Measurements from ENCODE around the gene MT1E.

The MT1E gene

DNA sequence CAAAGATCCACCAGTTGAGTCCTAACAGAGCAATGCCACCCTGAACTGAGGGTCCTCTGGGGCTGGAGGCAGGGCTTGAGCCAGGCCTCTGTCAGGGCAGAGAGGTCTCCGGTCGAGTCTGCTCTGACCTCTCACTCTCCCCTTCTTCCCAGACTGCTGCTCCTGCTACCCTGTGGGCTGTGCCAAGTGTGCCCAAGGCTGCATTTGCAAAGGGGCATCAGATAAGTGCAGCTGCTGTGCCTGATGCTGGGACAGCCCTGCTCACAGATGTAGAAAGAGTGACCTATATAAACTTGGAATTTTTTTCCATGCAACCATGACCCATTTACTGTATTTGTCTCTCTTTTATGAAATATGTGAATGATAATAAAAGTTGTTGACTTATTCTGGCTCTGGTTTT is 23.7 kb downstream of the MT1E start:
- no peaks in the 10 kb centered on the region for H3K36me3 ChIP-seq (ENCODE audit: control insufficient read depth, insufficient read depth, low read length)
- H3K4me1 ChIP-seq (ENCODE audit: control insufficient read depth, insufficient read depth, low read length, poor library complexity, severe bottlenecking), result no peaks in the 10 kb centered on the region
- no peaks in the 10 kb centered on the region for H3K9me3 ChIP-seq (ENCODE audit: control insufficient read depth, low read length)
- no peak overlapping the region for H3K4me3 ChIP-seq (ENCODE audit: extremely low read depth, insufficient read depth, low read length, poor library complexity, severe bottlenecking)
- no peak overlapping the region for H3K27ac ChIP-seq (ENCODE audit: low read depth, low read length, severe bottlenecking)
- WGBS, 2 experiments (ENCODE audit: insufficient coverage in 2 of 2), result 100% methylated on average over 2 of the region's 2 CpGs; no CpG with 5 or more reads in 1 of the 2 experiments

DNA sequence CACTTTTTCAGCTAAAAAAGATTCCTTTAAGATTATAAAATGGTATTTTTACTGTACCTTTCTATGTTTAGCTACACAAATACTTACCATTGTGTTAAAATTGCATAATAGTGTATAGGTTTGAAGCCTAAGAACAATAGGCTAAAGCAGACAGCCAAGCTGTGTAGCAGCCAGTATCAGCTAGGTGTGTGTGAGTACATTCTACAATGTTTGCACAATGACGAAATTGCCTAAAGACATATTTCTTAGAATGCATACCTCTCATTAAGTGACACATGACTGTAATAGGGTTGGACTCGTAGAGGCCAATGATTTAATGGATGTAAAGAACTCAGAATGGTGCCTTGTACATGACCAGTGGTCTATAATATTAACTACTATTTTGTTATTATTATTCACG is 24.2 kb downstream of the MT1E start:
- Histone ChIP-seq H3K4me1 (ENCODE audit: control insufficient read depth, insufficient read depth, low read length, poor library complexity, severe bottlenecking) (no peaks in the 10 kb centered on the region), H3K4me3 (ENCODE audit: extremely low read depth, insufficient read depth, low read length, poor library complexity, severe bottlenecking) (no peak overlapping the region), H3K36me3 (ENCODE audit: control insufficient read depth, insufficient read depth, low read length) (no peaks in the 10 kb centered on the region), H3K9me3 (ENCODE audit: control insufficient read depth, low read length) (no peaks in the 10 kb centered on the region), H3K27ac (ENCODE audit: low read depth, low read length, severe bottlenecking) (no peak overlapping the region)
- WGBS, 2 experiments (ENCODE audit: insufficient coverage in 2 of 2), result no CpG with 5 or more reads among the region's 3 CpGs

DNA sequence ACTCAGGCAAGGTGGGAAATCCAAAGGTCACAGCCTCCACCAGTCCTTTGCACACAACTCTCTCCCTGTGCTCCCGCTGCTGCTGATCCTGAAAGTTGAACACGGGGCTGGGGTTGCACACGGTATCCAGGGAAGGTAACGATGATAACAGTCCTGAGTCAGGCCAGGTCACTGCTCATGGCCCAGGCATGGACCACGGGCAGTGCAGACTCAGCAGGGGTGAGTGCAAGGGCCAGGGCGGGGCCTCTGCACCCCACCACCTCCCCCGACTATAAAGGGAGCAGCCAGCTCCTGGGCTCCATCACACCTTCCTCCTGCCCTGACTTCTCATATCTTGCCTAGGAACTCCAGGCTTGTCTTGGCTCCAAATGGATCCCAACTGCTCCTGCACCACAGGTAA is 26.0 kb downstream of the MT1E start, which contains the start of gene MT1B:
MT1B (plus strand) TSS at position 301 of the 400 bp plus-strand sequence; CDS start at position 369, 68 bp downstream.
- Histone ChIP-seq H3K9me3 (ENCODE audit: control insufficient read depth, low read length) (no peaks in the 10 kb centered on the region), H3K27ac (ENCODE audit: low read depth, low read length, severe bottlenecking) (no peak within 1 kb of the TSS), H3K4me3 (ENCODE audit: extremely low read depth, insufficient read depth, low read length, poor library complexity, severe bottlenecking) (no peak within 1 kb of the TSS), H3K36me3 (ENCODE audit: control insufficient read depth, insufficient read depth, low read length) (no peaks in the 10 kb centered on the region), H3K4me1 (ENCODE audit: control insufficient read depth, insufficient read depth, low read length, poor library complexity, severe bottlenecking) (no peaks in the 10 kb centered on the region)
- WGBS, 2 experiments (ENCODE audit: insufficient coverage in 2 of 2), result 84 to 88% methylated on average over 3 to 6 of the region's 7 CpGs

DNA sequence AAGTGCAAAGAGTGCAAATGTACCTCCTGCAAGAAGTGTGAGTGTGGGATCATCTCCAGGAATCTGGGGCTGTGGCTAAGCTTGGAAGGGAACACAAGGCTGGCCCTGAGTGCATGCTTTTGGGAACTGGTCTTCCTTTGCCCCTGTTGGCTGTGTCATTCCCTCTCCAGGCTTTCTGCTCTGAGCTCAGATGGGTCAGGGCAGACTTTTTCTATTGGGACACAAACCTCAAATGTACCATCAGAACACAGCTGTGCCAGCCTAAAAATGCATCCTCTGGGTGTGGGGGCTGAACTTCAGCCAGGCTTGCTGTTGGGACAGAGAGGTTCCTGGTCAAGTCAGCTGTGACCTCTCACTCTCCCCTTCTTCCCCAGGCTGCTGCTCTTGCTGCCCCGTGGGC is 27.0 kb downstream of the MT1E start:
- 80 to 83% methylated on average over 1 of the region's 1 CpG for WGBS, 2 experiments (ENCODE audit: insufficient coverage in 2 of 2)
- H3K4me3 ChIP-seq (ENCODE audit: extremely low read depth, insufficient read depth, low read length, poor library complexity, severe bottlenecking), result no peak overlapping the region
- no peaks in the 10 kb centered on the region for H3K9me3 ChIP-seq (ENCODE audit: control insufficient read depth, low read length)
- no peak overlapping the region for H3K27ac ChIP-seq (ENCODE audit: low read depth, low read length, severe bottlenecking)
- H3K36me3 ChIP-seq (ENCODE audit: control insufficient read depth, insufficient read depth, low read length), result no peaks in the 10 kb centered on the region
- no peaks in the 10 kb centered on the region for H3K4me1 ChIP-seq (ENCODE audit: control insufficient read depth, insufficient read depth, low read length, poor library complexity, severe bottlenecking)

DNA sequence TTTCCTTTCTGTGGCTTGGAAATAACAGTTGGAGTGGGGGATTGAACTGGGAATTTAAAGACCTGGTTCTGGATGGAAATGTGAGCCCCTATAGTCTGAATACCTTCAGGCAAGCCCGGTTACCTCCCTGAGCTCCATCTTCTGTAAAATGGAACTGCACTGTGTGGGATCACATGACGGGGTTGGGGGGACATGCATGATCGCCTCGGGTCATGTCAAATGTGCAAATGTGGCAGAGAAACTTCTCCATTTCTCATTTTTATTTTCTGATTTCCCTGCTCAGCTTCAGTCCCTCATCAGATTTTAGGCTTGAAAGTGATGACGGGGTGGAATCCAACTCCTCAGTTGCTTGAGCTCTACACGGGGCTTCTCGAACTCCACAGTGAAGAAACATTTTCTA is 27.6 kb downstream of the MT1E start:
- 97 to 100% methylated on average over 5 of the region's 7 CpGs for WGBS, 2 experiments (ENCODE audit: insufficient coverage in 2 of 2)

DNA sequence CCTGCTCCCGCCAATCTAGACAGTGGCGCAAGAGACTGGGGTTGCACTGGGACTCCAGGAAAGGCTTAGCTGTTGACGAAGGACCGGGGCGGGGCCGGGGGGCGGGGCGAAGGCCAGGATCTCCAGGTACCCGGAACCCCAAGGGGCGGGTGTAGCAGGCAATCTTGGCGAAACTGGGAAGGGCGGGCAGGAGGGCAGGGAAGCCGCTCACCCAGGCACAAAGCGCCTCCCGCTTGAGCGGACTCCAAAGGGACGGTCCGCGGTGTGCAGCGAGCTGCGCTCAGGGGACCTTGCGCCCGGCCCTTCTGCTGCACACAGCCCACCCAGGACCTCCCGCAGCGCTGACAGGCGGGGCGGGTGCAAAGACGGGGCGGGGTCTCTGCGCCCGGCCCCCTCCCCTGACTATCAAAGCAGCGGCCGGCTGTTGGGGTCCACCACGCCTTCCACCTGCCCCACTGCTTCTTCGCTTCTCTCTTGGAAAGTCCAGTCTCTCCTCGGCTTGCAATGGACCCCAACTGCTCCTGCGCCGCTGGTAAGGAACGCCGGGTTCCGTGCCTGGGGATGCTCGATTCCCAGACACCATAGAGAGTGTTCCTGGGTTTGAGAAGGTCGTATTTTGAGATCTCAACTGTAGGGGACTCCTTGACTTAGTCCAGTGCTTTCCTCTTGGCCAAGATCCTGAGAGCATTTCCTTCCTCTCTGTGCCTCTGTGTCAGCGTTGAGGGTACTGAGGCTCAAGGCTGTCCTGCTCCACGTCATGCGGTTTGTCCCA is 32.2 kb downstream of the MT1E start, which contains the start of gene MT1F:
MT1F (plus strand) TSS at position 405 of the 772 bp plus-strand sequence; CDS start at position 505, 100 bp downstream.
- H3K36me3 ChIP-seq (ENCODE audit: control insufficient read depth, insufficient read depth, low read length), result no peaks in the 10 kb centered on the region
- no peak within 1 kb of the TSS for H3K27ac ChIP-seq (ENCODE audit: low read depth, low read length, severe bottlenecking)
- peak within 1 kb of the TSS; percentile 39 for H3K4me3 ChIP-seq (ENCODE audit: extremely low read depth, insufficient read depth, low read length, poor library complexity, severe bottlenecking)
- H3K9me3 ChIP-seq (ENCODE audit: control insufficient read depth, low read length), result no peaks in the 10 kb centered on the region
- WGBS, 2 experiments (ENCODE audit: insufficient coverage in 2 of 2), result 3 to 4% methylated on average over 45 to 46 of the region's 46 CpGs
- H3K4me1 ChIP-seq (ENCODE audit: control insufficient read depth, insufficient read depth, low read length, poor library complexity, severe bottlenecking), result no peaks in the 10 kb centered on the region

More for the DNA sequence above, 27.6 kb downstream of the MT1E start:
- no peaks in the 10 kb centered on the region for H3K36me3 ChIP-seq (ENCODE audit: control insufficient read depth, insufficient read depth, low read length)
- H3K4me3 ChIP-seq (ENCODE audit: extremely low read depth, insufficient read depth, low read length, poor library complexity, severe bottlenecking), result no peak overlapping the region
- H3K4me1 ChIP-seq (ENCODE audit: control insufficient read depth, insufficient read depth, low read length, poor library complexity, severe bottlenecking), result no peaks in the 10 kb centered on the region
- H3K9me3 ChIP-seq (ENCODE audit: control insufficient read depth, low read length), result no peaks in the 10 kb centered on the region
- no peak overlapping the region for H3K27ac ChIP-seq (ENCODE audit: low read depth, low read length, severe bottlenecking)

DNA sequence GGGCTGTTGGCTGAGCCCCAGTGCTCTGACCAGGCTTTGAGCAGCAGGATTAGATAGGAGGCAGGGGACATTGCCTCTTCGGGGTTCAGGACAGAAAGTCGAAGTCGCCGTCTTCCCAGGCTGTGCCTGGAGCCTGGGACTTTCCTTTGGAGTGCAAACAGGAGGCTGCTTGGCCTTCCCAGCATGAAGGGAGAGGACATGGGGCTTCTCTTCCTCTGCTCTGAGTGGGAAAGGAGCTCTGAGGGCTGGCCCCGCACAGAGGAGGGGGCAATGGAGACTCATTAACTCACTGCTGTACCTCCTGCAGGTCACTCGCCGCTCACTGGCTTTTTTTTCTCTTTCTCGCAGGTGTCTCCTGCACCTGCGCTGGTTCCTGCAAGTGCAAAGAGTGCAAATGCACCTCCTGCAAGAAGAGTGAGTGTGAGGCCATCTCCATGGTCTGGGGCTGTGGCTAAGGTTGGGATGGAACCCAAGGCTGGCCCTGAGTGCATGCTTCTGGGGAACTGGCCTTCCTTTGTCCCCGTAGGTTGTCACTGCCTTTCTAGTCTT is 32.8 kb downstream of the MT1E start:
- no peaks in the 10 kb centered on the region for H3K4me1 ChIP-seq (ENCODE audit: control insufficient read depth, insufficient read depth, low read length, poor library complexity, severe bottlenecking)
- 25 to 36% methylated on average over 8 to 9 of the region's 10 CpGs for WGBS, 2 experiments (ENCODE audit: insufficient coverage in 2 of 2)
- H3K4me3 ChIP-seq (ENCODE audit: extremely low read depth, insufficient read depth, low read length, poor library complexity, severe bottlenecking), result no peak overlapping the region

DNA sequence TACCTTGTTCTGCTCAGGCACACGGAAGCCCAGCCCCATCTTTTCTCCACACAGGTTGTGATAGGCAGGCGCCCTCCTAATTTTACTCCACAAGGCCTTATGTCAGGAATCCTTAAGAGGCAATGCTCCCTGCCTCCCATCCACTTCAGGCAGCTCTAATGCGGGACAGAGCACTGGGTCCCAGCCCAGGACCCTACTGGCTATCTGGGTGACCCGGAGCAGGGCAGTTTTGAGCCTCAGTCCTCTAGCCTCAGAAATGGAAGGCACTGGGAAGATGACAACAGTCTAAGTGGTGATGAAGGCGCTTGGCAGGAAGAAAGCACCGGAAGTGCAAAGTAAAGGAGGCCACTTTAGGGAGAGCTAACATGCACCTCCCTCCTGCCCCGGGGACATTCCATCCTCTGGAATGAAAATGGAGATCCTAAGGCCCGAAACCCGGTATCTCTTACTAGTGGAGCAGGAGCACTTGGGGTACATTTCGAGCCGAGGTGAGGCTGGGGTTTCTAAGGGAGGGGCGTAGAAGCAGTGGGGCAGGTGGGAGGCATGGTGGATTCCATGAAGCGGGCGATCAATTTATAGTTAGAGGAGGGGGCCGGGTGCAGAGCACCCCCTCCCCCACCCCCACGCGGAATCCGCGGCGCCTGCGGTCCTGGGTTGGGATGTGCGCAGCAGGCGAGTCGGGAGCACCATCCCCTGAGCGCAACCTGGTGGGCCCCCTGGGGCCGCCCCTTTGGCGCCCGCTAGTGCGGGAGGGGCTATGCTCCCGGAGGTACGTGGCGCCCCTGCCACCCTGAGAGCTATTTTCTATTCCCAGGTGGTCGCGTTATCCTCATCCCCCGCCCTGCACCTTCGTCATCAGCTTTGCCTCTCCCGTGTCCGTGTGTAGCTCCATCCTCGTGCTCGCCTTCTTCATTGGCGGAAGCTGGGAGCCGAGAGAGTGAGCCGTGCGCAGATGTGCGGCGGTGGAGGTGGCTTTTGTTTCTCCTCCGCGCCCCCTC is 37.1 kb downstream of the MT1E start:
- H3K36me3 ChIP-seq (ENCODE audit: control insufficient read depth, insufficient read depth, low read length), result no peaks in the 10 kb centered on the region
- WGBS, 2 experiments (ENCODE audit: insufficient coverage in 2 of 2), result 16 to 17% methylated on average over 34 to 44 of the region's 48 CpGs
- H3K4me1 ChIP-seq (ENCODE audit: control insufficient read depth, insufficient read depth, low read length, poor library complexity, severe bottlenecking), result no peaks in the 10 kb centered on the region
- H3K27ac ChIP-seq (ENCODE audit: low read depth, low read length, severe bottlenecking), result no peak overlapping the region
- H3K4me3 ChIP-seq (ENCODE audit: extremely low read depth, insufficient read depth, low read length, poor library complexity, severe bottlenecking), result no peak overlapping the region
- H3K9me3 ChIP-seq (ENCODE audit: control insufficient read depth, low read length), result no peaks in the 10 kb centered on the region

More for the DNA sequence above, 32.8 kb downstream of the MT1E start:
- Histone ChIP-seq H3K9me3 (ENCODE audit: control insufficient read depth, low read length) (no peaks in the 10 kb centered on the region), H3K27ac (ENCODE audit: low read depth, low read length, severe bottlenecking) (no peak overlapping the region), H3K36me3 (ENCODE audit: control insufficient read depth, insufficient read depth, low read length) (no peaks in the 10 kb centered on the region)

DNA sequence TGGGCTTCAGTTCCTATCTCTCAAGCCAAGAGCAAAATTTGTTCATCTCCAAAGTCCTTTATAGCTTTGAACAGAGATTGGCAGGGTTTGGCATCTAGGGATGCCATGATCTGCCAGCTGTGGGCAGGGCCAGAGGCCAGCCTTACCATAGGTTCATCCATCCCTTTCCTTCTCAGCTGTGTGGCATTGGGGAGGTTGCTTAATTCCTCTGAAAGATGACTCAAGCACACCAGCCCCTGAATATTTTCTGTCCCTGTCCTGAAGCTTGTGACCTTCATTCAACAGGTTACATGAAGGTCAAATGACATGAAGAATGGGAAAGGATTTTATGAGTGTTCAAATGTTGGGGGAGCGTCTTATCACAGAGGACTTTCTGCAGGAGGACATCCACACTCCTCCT is 38.9 kb downstream of the MT1E start:
- no peaks in the 10 kb centered on the region for H3K9me3 ChIP-seq (ENCODE audit: control insufficient read depth, low read length)
- H3K4me3 ChIP-seq (ENCODE audit: extremely low read depth, insufficient read depth, low read length, poor library complexity, severe bottlenecking), result no peak overlapping the region
- no CpG with 5 or more reads among the region's 1 CpG for WGBS, 2 experiments (ENCODE audit: insufficient coverage in 2 of 2)
- H3K4me1 ChIP-seq (ENCODE audit: control insufficient read depth, insufficient read depth, low read length, poor library complexity, severe bottlenecking), result no peaks in the 10 kb centered on the region
- H3K36me3 ChIP-seq (ENCODE audit: control insufficient read depth, insufficient read depth, low read length), result no peaks in the 10 kb centered on the region
- no peak overlapping the region for H3K27ac ChIP-seq (ENCODE audit: low read depth, low read length, severe bottlenecking)
